ENCODE results near the gene ZBTB40.

- no peak for TF ChIP-seq CTCF (conservative IDR thresholded peaks at IDR 0.05; ENCODE audit: low read depth, low read length)
- TF ChIP-seq EZH2 (IDR thresholded peaks at IDR 0.05; ENCODE audit: borderline replicate concordance, low read depth, low read length, poor library complexity, severe bottlenecking): no peak
Measured at GRCh38 chr1:22573237-22573636, 121.6 kb downstream of the ZBTB40 start.
